Right lobe of liver (tissue), 4 donors: ENCODE results near the gene MPG.
"Not testable (repeated sequence)": the region's sequence is repeated elsewhere in the genome, so short reads cannot be mapped to it uniquely, and the experiment has no call there.

Experiments
- CTCF ChIP-seq, 4 donors: fragments of 200-600 bp in 3 of 4; fragments of 450-650 bp in 1 of 4; IDR thresholded peaks; one replicate each; pipeline versions ENCODE4 v1.5.1 to v1.8.0; 2016 to 2022; ENCODE audit warnings: antibody characterized with exemption in 4 of 4, mild to moderate bottlenecking in 2 of 4
- POLR2A ChIP-seq: fragments of 450-650 bp; IDR thresholded peaks from one replicate; pipeline ENCODE4 v1.6.1; 2017; ENCODE audit warnings: antibody characterized with exemption, mild to moderate bottlenecking
- donor health status: DM: no; HTN: no; CAD: no.
- donor health status: DM: no; HTN: no; CAD: no.
- donor health status: DM: no; HTN: yes; CAD: no.

- TF ChIP-seq POLR2A; CTCF (IDR thresholded peaks at IDR 0.05): not testable (repeated sequence)
These were observed 45.7 kb downstream of the MPG start for GRCh38 chr16:123558-124350.
